GM12875 (cell line): ENCODE results near the gene STK35.

Experiments
- H3K4me3 ChIP-seq: one replicate; pipeline ENCODE4 v1.5.1; 2011; ENCODE audit warnings: low read depth, low read length, control low read depth
- CTCF ChIP-seq: IDR thresholded peaks from 2 replicates; pipeline ENCODE4 v1.5.1; 2011; ENCODE audit warnings: low read depth, mild to moderate bottlenecking, control low read depth, inconsistent platforms, low read length, moderate library complexity, borderline replicate concordance; ENCODE audit not compliant: insufficient read depth

Gene STK35

GRCh38 chr20:2141600-2142575 lies 40.3 kb downstream of the STK35 start:
- no peak overlapping the region for H3K4me3 ChIP-seq
- TF ChIP-seq CTCF, result no peak

GRCh38 chr20:2142649-2143048 lies 41.0 kb downstream of the STK35 start:
- no peak overlapping the region for H3K4me3 ChIP-seq
- no peak for TF ChIP-seq CTCF

- TF ChIP-seq CTCF, result no peak
- H3K4me3 ChIP-seq, result no peak overlapping the region
These were observed 42.0 kb downstream of the STK35 start for GRCh38 chr20:2143594-2143993.

- no peak for TF ChIP-seq CTCF
- H3K4me3 ChIP-seq, result no peak overlapping the region
These were observed 43.2 kb downstream of the STK35 start for GRCh38 chr20:2144850-2145249.

- no peak for TF ChIP-seq CTCF
- H3K4me3 ChIP-seq, result no peak overlapping the region
These were observed 43.7 kb downstream of the STK35 start for GRCh38 chr20:2145376-2145775.

- no peak overlapping the region for H3K4me3 ChIP-seq
- no peak for TF ChIP-seq CTCF
These were observed 44.6 kb downstream of the STK35 start for GRCh38 chr20:2146080-2146867.

GRCh38 chr20:2149507-2149906 lies 47.9 kb downstream of the STK35 start:
- H3K4me3 ChIP-seq, result no peak overlapping the region
- no peak for TF ChIP-seq CTCF
